GM04503 (cell line): ENCODE measurements around the gene HECTD2.
A peak's percentile ranks its signal among the peaks of the same experiment; 100 is the strongest.
"Not testable (repeated sequence)": the region's sequence is repeated elsewhere in the genome, so short reads cannot be mapped to it uniquely, and the experiment has no call there.

Experiments used
- DNase-seq: peaks from one replicate; pipeline ENCODE4 v3.0.0-alpha.2; 2012; ENCODE audit warnings: low read depth

Gene HECTD2

GRCh38 chr10:91412354-91413087 lies 2.4 kb downstream of the HECTD2 start:
- no peak for DNase-seq

GRCh38 chr10:91415816-91416215 lies 5.7 kb downstream of the HECTD2 start:
- DNase-seq: no peak

GRCh38 chr10:91416339-91416855 lies 6.3 kb downstream of the HECTD2 start:
- DNase-seq: no peak

GRCh38 chr10:91418416-91418815 lies 8.3 kb downstream of the HECTD2 start:
- no peak for DNase-seq

- no peak for DNase-seq
These were observed 10.7 kb downstream of the HECTD2 start for GRCh38 chr10:91420868-91421267.

GRCh38 chr10:91422915-91423314 lies 12.8 kb downstream of the HECTD2 start:
- no peak for DNase-seq

GRCh38 chr10:91424016-91424415 lies 13.9 kb downstream of the HECTD2 start:
- no peak for DNase-seq

GRCh38 chr10:91432175-91432574 lies 22.0 kb downstream of the HECTD2 start:
- no peak for DNase-seq

GRCh38 chr10:91433620-91434019 lies 23.5 kb downstream of the HECTD2 start:
- DNase-seq: no peak

GRCh38 chr10:91434041-91434440 lies 23.9 kb downstream of the HECTD2 start:
- no peak for DNase-seq

GRCh38 chr10:91435241-91435640 lies 25.1 kb downstream of the HECTD2 start:
- no peak for DNase-seq

GRCh38 chr10:91438228-91438627 lies 28.1 kb downstream of the HECTD2 start:
- not testable (repeated sequence) for DNase-seq

GRCh38 chr10:91444211-91445182 lies 34.4 kb downstream of the HECTD2 start:
- no peak for DNase-seq

GRCh38 chr10:91452063-91452462 lies 41.9 kb downstream of the HECTD2 start:
- DNase-seq: no peak

- DNase-seq: no peak
These were observed 43.4 kb downstream of the HECTD2 start for GRCh38 chr10:91453535-91453934.

- not testable (repeated sequence) for DNase-seq
These were observed 45.0 kb downstream of the HECTD2 start for GRCh38 chr10:91455135-91455534.

GRCh38 chr10:91460681-91461080 lies 50.5 kb downstream of the HECTD2 start:
- DNase-seq: no peak

- DNase-seq: peak; percentile 14
These were observed 52.3 kb downstream of the HECTD2 start for GRCh38 chr10:91462423-91462822.

- no peak for DNase-seq
These were observed 54.4 kb downstream of the HECTD2 start for GRCh38 chr10:91464500-91464899.

- DNase-seq: no peak
These were observed 55.1 kb downstream of the HECTD2 start for GRCh38 chr10:91465261-91465660.

- DNase-seq: no peak
These were observed 57.0 kb downstream of the HECTD2 start for GRCh38 chr10:91467114-91467513.

GRCh38 chr10:91471602-91472001 lies 61.5 kb downstream of the HECTD2 start:
- DNase-seq: no peak

- no peak for DNase-seq
These were observed 62.8 kb downstream of the HECTD2 start for GRCh38 chr10:91472911-91473310.
